H9 (cell line): ENCODE results near the gene INO80. TPM values are rescaled to one million over a fixed set of nuclear protein-coding genes. Genes with fewer than 3 reads are reported as not detected.

Source experiments
- DNase-seq: peaks from one replicate; pipeline ENCODE4 v3.0.0-alpha.2; 2017
- H2AFZ ChIP-seq: one replicate; pipeline ENCODE4 v1.6.1; 2013; ENCODE audit warnings: mild to moderate bottlenecking, low read length, control low read depth, moderate library complexity
- H2AK5ac ChIP-seq: 2 replicates; pipeline ENCODE4 v1.6.1; 2013; ENCODE audit warnings: low read length, control low read depth, mixed read lengths; ENCODE audit not compliant: insufficient read length
- H2BK120ac ChIP-seq: one replicate; pipeline ENCODE4 v1.6.1; 2013; ENCODE audit warnings: low read depth, mild to moderate bottlenecking, low read length, control low read depth, inconsistent platforms; ENCODE audit not compliant: poor library complexity, severe bottlenecking
- H2BK12ac ChIP-seq: 2 replicates; pipeline ENCODE4 v1.6.1; 2013; ENCODE audit warnings: low read length, control low read depth, mixed read lengths, low read depth; ENCODE audit not compliant: insufficient read length
- H2BK15ac ChIP-seq: 2 replicates; pipeline ENCODE4 v1.6.1; 2013; ENCODE audit warnings: low read depth, low read length, control low read depth
- H2BK20ac ChIP-seq: one replicate; pipeline ENCODE4 v1.6.1; 2013; ENCODE audit warnings: low read depth, mild to moderate bottlenecking, low read length, control low read depth, inconsistent platforms; ENCODE audit not compliant: poor library complexity, severe bottlenecking
- H2BK5ac ChIP-seq: 2 replicates; pipeline ENCODE4 v1.6.1; 2013; ENCODE audit warnings: low read length, control low read depth, mixed read lengths; ENCODE audit not compliant: insufficient read length
- H3K14ac ChIP-seq: 2 replicates; pipeline ENCODE4 v1.6.1; 2013; ENCODE audit warnings: low read length, control low read depth; ENCODE audit not compliant: insufficient read depth
- H3K18ac ChIP-seq: 2 replicates; pipeline ENCODE4 v1.6.1; 2013; ENCODE audit warnings: low read depth, mild to moderate bottlenecking, mixed read lengths, low read length, control low read depth; ENCODE audit not compliant: insufficient read length
- H3K23ac ChIP-seq: 2 replicates; pipeline ENCODE4 v1.6.1; 2013; ENCODE audit warnings: low read length, control low read depth, mixed read lengths, low read depth; ENCODE audit not compliant: insufficient read length
- H3K23me2 ChIP-seq: 2 replicates; pipeline ENCODE4 v1.6.1; 2013; ENCODE audit warnings: low read depth, mild to moderate bottlenecking, mixed read lengths, low read length, control low read depth; ENCODE audit not compliant: insufficient read length, poor library complexity, severe bottlenecking
- H3K27ac ChIP-seq: 2 replicates; pipeline ENCODE4 v1.5.1; 2013; ENCODE audit warnings: low read length, control low read depth, mixed read lengths, low read depth; ENCODE audit not compliant: insufficient read length
- H3K27me3 ChIP-seq: 2 replicates; pipeline ENCODE4 v1.6.1; 2013; ENCODE audit warnings: low read length, control low read depth, inconsistent platforms; ENCODE audit not compliant: insufficient read depth
- H3K4ac ChIP-seq: 2 replicates; pipeline ENCODE4 v1.6.1; 2013; ENCODE audit warnings: low read depth, mild to moderate bottlenecking, control low read depth, inconsistent platforms, low read length, moderate library complexity
- H3K4me1 ChIP-seq: 2 replicates; pipeline ENCODE4 v1.6.1; 2013; ENCODE audit warnings: low read length, control low read depth, inconsistent platforms; ENCODE audit not compliant: insufficient read depth
- H3K4me2 ChIP-seq: 2 replicates; pipeline ENCODE4 v1.6.1; 2013; ENCODE audit warnings: low read length, control low read depth, mixed read lengths; ENCODE audit not compliant: insufficient read length, insufficient read depth
- H3K56ac ChIP-seq: 2 replicates; pipeline ENCODE4 v1.6.1; 2013; ENCODE audit warnings: low read depth, mild to moderate bottlenecking, mixed read lengths, low read length, control low read depth; ENCODE audit not compliant: insufficient read length
- H3K79me1 ChIP-seq: 2 replicates; pipeline ENCODE4 v1.6.1; 2013; ENCODE audit warnings: low read depth, mild to moderate bottlenecking, moderate library complexity, low read length, control low read depth, inconsistent platforms; ENCODE audit not compliant: insufficient read depth, poor library complexity, severe bottlenecking
- H3K79me2 ChIP-seq: 2 replicates; pipeline ENCODE4 v1.6.1; 2013; ENCODE audit warnings: low read length, control low read depth, inconsistent platforms; ENCODE audit not compliant: insufficient read depth
- H3K9ac ChIP-seq: 2 replicates; pipeline ENCODE4 v1.6.1; 2013; ENCODE audit warnings: low read length, control low read depth, mixed read lengths; ENCODE audit not compliant: insufficient read length; ENCODE audit errors: extremely low read depth
- H3K9me3 ChIP-seq: one replicate; pipeline ENCODE4 v1.6.1; 2013; ENCODE audit warnings: low read depth, low read length, inconsistent platforms; ENCODE audit not compliant: control insufficient read depth
- H3T11ph ChIP-seq: one replicate; pipeline ENCODE4 v1.6.1; 2013; ENCODE audit warnings: mild to moderate bottlenecking, low read length, control low read depth, inconsistent platforms
- H4K20me1 ChIP-seq: one replicate; pipeline ENCODE4 v1.6.1; 2013; ENCODE audit not compliant: control insufficient read depth, insufficient read length, insufficient read depth
- H4K5ac ChIP-seq: 2 replicates; pipeline ENCODE4 v1.6.1; 2013; ENCODE audit warnings: low read depth, mild to moderate bottlenecking, mixed read lengths, low read length, control low read depth; ENCODE audit not compliant: insufficient read length
- H4K8ac ChIP-seq: replicated peaks from 2 replicates; pipeline ENCODE4 v1.6.1; 2013; ENCODE audit warnings: low read length, control low read depth, mixed read lengths, low read depth; ENCODE audit not compliant: insufficient read length
- H4K91ac ChIP-seq: 2 replicates; pipeline ENCODE4 v1.6.1; 2013; ENCODE audit warnings: low read depth, mild to moderate bottlenecking, moderate library complexity, mixed read lengths, low read length, control low read depth; ENCODE audit not compliant: insufficient read length
- H3K27ac Mint-ChIP-seq, 3 experiments: 2 replicates in 2 of 3; 3 replicates in 1 of 3; pipeline ENCODE4 v1.8.0; 2020 to 2021; ENCODE audit warnings: mixed read lengths in 3 of 3, mild to moderate bottlenecking in 1 of 3, moderate library complexity in 1 of 3
- H3K27me3 Mint-ChIP-seq: 2 replicates; pipeline ENCODE4 v1.8.0; 2021; ENCODE audit warnings: low read depth, mild to moderate bottlenecking, moderate library complexity, mixed read lengths
- H3K36me3 Mint-ChIP-seq, 3 experiments: 2 replicates in 2 of 3; 3 replicates in 1 of 3; pipeline ENCODE4 v1.8.0; 2020 to 2021; ENCODE audit warnings: low read depth in 3 of 3, mixed read lengths in 3 of 3; ENCODE audit not compliant: insufficient read depth in 1 of 3
- H3K4me1 Mint-ChIP-seq, 2 experiments: 2 replicates each; pipeline ENCODE4 v1.8.0; 2020; ENCODE audit warnings: mixed read lengths in 2 of 2
- H3K4me3 Mint-ChIP-seq, 2 experiments: 2 replicates in 1 of 2; 3 replicates in 1 of 2; pipeline ENCODE4 v1.8.0; 2020 to 2021; ENCODE audit warnings: mild to moderate bottlenecking in 2 of 2, mixed read lengths in 2 of 2, moderate library complexity in 1 of 2
- H3K9me3 Mint-ChIP-seq, 2 experiments: 2 replicates in 1 of 2; 3 replicates in 1 of 2; pipeline ENCODE4 v1.8.0; 2020; ENCODE audit warnings: mild to moderate bottlenecking in 2 of 2, mixed read lengths in 2 of 2, moderate library complexity in 1 of 2
- CTCF ChIP-seq: fragments of 200-600 bp; sonication (generic); conservative IDR thresholded peaks from 3 replicates; pipeline ENCODE4 v1.8.0; 2021; ENCODE audit warnings: antibody characterized with exemption, mild to moderate bottlenecking
- WGBS: extraction: QIAGEN DNeasy Blood & Tissue Kit; methylation state at CpG from one replicate; pipeline ENCODE4 v1.1.7; 2013; ENCODE audit warnings: missing lambda C conversion rate, low lambda C conversion rate, mixed read lengths; ENCODE audit not compliant: insufficient read length; ENCODE audit errors: extremely low coverage; 5-methylcytosine and 5-hydroxymethylcytosine counted together
- total RNA-seq: library from RNA; stranded (reverse); gene quantifications from 2 replicates; pipeline ENCODE4 v1.2.1, GENCODE V29; 2021

The INO80 gene
- total RNA-seq, 1 experiment from 2014 or later: 29.2 TPM

GRCh38 chr15:41124058-41124457 lies 8.0 kb upstream of the INO80 start:
- Mint-ChIP-seq H3K36me3 (no peaks in the 10 kb centered on the region), H3K9me3 (no peaks in the 10 kb centered on the region), H3K4me1 (no peaks in the 10 kb centered on the region), H3K4me3 (no peak overlapping the region), H3K27ac (no peak overlapping the region), H3K27me3 (peaks cover 8% of the 10 kb centered on the region)
- Histone ChIP-seq H3K27me3 (no peaks in the 10 kb centered on the region), H2AK5ac (no peak overlapping the region), H4K20me1 (no peaks in the 10 kb centered on the region), H3K14ac (no peak overlapping the region), H2BK20ac (no peak overlapping the region), H2AFZ (no peak overlapping the region), H3K79me2 (no peaks in the 10 kb centered on the region), H3K18ac (no peak overlapping the region), H3K9me3 (no peaks in the 10 kb centered on the region), H2BK12ac (no peak overlapping the region), H3K56ac (no peak overlapping the region), H2BK15ac (no peak overlapping the region), H3K79me1 (no peaks in the 10 kb centered on the region), H3K9ac (no peak overlapping the region), H3K23me2 (no peaks in the 10 kb centered on the region), H3K4me1 (no peaks in the 10 kb centered on the region), H4K5ac (no peak overlapping the region), H3K4ac (no peak overlapping the region), H2BK5ac (no peak overlapping the region), H3T11ph (no peak overlapping the region), H3K27ac (no peak overlapping the region), H3K4me2 (no peak overlapping the region), H3K23ac (no peak overlapping the region), H4K8ac (no peak overlapping the region), H2BK120ac (no peak overlapping the region), H4K91ac (no peak overlapping the region)
- no peak for DNase-seq
- TF ChIP-seq CTCF: no peak
- no CpG with 5 or more reads among the region's 5 CpGs for WGBS
